ENCODE data around the gene PRDM11.

PRDM11 gene

GRCh38 chr11:45178890-45179671 lies 32.6 kb downstream of the PRDM11 start:
- DNase-seq = no peak

DNA sequence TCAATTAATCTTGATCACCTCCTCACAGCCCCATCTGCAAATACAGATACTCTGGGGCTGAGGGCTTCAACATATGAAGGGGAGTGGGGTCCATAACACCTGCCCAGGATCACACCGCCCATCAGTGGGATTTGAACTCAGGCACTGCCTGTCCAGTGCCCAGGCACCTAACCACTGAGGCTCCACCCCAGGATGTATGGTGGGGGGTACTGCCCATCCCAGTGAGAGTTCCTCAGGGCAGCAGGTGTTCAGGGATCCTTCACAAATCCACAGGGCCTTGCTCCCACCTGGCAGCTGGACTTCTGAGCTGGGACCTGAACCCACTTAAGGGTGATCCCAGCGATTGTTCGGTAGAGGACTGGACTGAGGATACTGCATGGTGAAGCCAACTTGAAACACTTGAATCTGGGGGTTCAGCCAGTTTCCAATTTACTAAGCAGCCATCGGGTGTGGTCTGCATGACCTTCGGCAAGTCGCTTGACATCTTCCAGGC lies 33.3 kb downstream of the PRDM11 start:
- DNase-seq = peak; percentile 55

- DNase-seq = peak; percentile 63
Measured at GRCh38 chr11:45180179-45180847, 33.9 kb downstream of the PRDM11 start.

- no peak for DNase-seq
Measured at GRCh38 chr11:45180848-45181192, 34.4 kb downstream of the PRDM11 start.

GRCh38 chr11:45181193-45181888 lies 34.9 kb downstream of the PRDM11 start:
- no peak for DNase-seq

DNA sequence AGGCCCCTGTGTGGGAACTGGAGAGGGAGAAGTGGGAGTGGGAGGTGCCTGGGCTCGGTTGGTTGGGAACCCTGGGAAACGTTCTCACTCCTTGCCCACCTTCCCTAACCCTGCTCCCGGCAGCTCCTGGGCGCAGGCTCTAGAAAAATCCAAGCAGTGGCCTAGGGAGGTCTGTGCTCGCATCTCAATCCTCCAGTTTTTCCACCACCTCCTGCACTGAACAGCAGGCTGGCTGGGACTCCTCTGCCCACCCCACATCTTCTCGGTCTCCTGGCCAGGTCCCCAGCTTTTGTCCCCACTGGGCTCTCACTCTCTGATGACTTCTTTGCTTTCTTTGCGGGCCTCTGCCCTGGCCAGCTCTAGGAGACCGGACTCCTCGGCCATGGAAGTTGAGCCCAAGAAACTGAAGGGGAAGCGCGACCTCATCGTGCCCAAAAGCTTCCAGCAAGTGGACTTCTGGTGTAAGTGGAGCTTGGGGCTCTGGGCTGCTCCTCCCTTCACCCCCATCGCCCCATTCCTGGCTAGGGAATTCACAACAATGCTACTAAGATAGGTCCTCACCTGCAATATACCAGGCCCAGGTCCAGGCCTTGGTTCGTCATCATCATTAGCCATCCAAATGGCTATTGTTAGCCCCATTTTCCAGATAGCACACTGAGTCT lies 35.6 kb downstream of the PRDM11 start:
- DNase-seq = no peak

DNA sequence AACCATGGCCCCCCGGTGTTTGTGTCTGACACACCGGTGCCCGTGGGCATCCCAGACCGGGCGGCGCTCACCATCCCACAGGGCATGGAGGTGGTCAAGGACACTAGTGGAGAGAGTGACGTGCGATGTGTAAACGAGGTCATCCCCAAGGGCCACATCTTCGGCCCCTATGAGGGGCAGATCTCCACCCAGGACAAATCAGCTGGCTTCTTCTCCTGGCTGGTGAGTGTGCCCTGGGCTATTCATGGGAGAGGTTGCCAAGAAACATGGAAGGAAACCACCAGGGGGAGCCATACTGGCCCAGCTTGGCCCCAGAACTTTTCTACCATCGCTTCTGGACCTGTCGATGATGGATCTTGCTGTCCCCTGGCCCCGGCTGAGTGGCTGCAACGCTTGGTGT lies 36.5 kb downstream of the PRDM11 start:
- peak; percentile 17 for DNase-seq

DNA sequence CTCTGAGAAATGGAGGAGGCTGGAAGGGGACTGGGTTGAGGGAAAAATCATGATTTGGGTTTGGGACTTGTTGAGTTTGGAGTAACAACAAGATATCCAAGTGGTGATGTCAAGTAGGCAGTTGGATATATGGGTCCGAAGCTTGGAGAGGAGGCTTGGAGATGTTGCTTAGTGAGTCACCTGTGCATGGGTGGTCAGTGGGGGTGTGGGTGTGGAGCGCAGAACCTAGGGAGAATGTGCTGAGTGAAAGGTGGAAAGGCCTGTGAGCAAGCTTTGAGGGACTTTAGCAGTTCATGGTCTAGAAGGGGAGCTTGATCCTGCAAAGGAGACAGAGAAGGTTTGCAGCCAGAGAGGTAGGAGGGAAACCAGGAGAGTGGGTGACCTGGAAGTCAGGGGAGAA lies 38.2 kb downstream of the PRDM11 start:
- DNase-seq = no peak

GRCh38 chr11:45185228-45185729 lies 38.8 kb downstream of the PRDM11 start:
- no peak for DNase-seq

GRCh38 chr11:45187375-45187774 lies 40.9 kb downstream of the PRDM11 start:
- no peak for DNase-seq

DNA sequence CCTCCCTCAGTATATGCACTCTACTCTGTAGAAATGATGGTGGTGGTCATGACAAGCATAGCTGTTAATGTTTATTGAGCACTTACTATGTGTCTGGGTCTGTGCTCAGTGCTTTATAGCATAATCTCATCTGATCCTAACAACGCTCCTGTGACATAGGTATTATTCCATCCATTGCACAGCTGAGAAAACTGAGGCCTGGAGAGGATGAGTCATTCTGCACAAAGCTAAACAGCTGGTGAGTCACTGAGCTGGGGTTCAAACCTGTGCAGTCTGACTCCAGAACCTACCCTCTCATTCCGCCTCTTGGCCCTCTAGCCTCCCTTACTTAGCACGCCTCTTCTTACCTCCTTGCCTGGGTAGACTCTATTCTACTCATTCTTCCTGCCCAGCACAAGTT lies 41.7 kb downstream of the PRDM11 start:
- DNase-seq = no peak

- no peak for DNase-seq
Measured at GRCh38 chr11:45189230-45189629, 42.8 kb downstream of the PRDM11 start.

DNA sequence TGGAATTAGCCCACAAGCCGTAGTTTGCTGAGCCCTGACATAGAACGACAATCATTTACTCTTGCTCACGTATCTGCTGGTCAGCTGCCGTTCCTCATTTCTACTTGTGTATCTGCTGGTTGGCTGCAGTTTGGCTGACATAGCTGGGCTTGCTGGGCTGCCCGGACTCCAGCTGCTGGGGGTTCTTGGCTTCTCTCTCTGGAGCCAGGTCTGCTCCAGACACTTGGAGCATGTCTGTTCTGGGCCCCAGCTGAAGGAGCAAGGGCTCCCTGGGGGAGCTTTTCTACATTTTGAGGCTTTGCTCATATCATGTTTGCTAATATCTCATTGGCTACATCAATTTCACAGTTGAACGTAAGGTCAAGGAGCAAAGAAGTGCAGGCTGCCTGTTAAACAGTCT lies 47.3 kb downstream of the PRDM11 start:
- peak; percentile 30 for DNase-seq

DNA sequence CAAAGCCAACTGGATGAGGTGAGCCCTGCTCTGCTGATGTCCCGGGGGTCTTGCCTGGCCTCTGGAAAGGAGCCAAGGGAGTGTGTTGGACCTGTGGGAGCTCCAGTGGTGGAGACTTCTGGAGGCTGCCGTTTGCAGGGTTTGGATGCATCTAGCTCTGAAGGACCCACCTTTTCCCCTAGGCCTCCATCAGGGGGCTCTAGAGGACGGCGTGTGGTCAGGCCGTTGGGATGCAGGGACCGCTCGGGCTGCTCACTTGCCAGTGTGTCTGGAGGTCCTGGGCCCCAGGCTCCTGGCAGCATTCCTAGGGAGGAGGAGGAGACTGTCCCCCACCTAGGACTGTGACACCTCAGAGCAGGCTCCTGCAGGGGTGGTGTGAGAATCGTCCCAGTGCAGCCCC lies 58.3 kb downstream of the PRDM11 start:
- peak; percentile 24 for DNase-seq

DNA sequence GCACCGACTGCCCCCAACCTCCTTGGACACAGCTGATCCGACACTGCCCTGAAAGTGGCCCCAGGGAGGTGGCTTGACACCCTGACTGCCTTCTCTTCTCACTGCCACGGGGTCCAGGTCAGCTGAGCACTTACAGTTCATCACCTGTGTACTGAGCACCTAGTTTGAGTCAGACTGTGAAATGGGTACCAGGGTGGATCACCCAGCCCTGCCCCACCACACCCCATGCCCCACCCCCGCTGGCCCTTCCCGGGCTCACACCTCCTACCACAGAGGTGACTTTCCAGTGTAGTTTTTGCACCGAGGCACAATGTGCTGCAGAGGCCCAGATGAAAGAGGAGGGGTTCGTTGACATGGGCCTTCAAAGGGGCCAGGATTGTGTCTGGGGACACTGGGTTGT lies 59.5 kb downstream of the PRDM11 start:
- no peak for DNase-seq

DNA sequence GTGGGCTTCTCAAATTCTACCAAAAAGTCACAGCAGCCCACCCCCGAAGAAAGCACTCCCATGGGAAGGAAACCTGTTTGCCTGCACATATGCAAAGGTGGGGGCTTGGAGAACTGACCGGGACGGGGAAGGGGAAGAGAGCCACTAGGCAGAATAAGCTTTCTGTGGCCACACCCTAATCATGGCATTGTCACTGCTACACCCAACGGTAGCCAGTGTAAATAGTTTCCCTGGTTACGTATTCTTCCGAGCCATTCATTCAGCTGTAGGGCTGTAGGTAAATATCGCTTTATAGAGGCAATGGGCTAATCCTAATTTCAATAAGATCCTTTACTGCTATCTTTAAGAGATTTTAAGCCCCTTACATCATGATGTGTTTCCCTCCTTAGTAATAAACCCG lies 61.7 kb downstream of the PRDM11 start:
- DNase-seq = peak; percentile 75

DNA sequence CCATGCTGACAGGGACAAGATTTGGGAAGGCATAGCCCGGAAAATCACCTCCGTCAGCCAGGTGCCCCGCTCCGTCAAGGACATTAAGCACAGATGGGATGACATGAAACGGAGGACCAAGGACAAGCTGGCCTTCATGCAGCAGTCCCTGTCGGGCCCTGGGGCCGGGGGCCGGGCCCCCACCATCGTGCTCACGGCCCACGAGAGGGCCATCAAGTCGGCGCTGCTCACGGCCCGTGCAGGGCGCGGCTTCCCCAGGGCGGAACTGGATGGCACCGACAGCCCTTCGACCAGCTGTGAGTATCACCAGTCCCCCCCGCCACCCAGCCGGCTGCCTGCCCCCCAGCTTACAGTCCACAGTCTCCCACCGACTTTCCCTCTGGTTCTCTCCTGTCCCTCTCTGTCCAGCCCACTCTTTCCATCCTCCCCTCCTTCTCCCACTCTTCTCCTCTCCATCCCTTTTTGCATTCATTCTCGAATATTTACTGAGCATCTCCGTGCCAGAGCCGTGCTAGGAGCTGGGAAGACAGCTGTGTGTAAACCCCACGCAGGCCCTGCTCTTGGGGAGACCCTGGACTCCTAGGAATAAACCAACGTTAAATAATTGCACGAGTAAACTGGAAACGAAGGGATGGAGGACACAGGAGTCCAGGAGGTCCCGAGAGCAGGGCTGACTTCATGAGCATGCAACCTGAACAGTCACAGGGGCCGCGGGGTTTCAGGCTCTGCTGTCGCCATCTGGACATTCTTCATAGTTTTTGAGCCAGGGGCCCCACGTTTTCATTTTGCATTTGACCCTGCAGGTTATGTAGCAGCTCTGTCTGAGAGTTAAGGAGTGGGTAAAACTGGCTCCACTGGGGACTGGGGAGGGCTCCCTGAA lies 62.8 kb downstream of the PRDM11 start:
- DNase-seq = peak; percentile 69

DNA sequence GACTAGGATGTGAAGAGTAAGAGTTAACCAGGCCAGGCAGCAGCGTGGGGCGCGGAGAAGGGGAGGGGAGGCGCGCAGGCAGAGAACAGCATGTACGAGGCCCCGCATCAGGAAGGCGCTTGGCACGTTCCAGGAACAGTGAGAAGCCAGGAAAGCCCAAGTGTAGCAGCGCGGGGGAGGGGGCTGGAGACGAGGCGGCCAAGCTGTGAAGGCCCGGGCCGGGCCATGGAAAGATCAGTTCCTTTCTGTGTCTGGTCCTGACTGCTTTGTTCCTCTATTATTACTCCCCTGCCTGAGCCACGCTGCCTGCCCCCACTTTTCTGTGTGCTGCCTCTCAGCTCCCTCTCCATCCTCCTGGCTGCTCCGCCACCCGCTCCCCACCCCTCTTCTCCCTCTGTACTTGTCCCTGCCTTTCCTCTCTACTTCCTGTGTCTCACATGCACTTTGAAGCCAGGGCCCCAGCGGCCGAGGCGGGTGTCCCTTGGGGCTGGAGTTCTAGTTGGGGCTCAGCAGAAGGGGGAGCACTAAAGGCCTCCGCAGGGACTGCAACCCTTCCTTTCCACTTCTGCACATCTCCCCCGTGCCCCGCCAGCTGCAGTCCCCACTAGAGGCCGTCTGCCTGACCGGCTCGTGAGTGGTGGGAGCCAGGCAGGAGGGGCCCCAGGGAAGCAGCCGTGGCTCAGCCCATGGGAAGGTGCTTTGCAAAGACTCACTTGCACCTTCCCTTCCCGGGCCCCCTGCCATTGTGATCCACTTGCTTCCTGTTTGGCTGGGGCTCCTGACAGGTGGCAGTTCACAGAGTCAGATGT lies 63.7 kb downstream of the PRDM11 start:
- peak; percentile 80 for DNase-seq

GRCh38 chr11:45210846-45211245 lies 64.4 kb downstream of the PRDM11 start:
- no peak for DNase-seq

DNA sequence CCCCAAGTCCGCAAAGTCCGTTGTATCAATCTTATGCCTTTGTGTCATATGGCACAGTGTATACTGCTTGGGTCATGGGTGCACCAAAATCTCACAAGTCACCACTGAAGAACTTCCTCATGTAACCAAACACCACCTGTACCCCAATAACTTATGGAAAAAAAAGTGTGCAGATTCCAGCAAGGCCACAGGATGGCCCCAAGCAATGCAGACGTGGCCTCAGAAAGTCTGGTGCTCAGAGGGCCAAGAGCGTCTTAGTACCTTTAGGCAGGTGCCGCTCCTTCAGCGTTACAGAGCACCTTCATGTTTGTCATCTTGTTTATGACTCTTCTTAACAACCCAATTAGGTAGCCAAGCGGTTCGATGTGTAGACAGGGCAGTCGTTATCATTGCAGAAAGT lies 65.3 kb downstream of the PRDM11 start:
- DNase-seq = no peak
